T-helper 2 cell treated with Interferon-gamma antibody and Interleukin-4, amounts not matched to agents 5 μg/mL and 100 μg/mL, for 36 hours (primary cell): Measurements from ENCODE around the gene PRR9.
"Not testable (repeated sequence)": the region's sequence is repeated elsewhere in the genome, so short reads cannot be mapped to it uniquely, and the experiment has no call there.

Source experiments
- DNase-seq: peaks from one replicate; pipeline ENCODE4 v3.0.0; 2021; ENCODE audit warnings: low spot score
- H3K27ac Mint-ChIP-seq: one replicate; pipeline ENCODE4 v1.8.0; 2021; ENCODE audit warnings: mild to moderate bottlenecking, mixed read lengths
- H3K27me3 Mint-ChIP-seq: one replicate; pipeline ENCODE4 v1.8.0; 2021; ENCODE audit warnings: low read depth, mixed read lengths
- H3K36me3 Mint-ChIP-seq: one replicate; pipeline ENCODE4 v1.8.0; 2021; ENCODE audit warnings: low read depth, mixed read lengths
- H3K4me1 Mint-ChIP-seq: one replicate; pipeline ENCODE4 v1.8.0; 2021; ENCODE audit warnings: low read depth, mixed read lengths
- H3K4me3 Mint-ChIP-seq: one replicate; pipeline ENCODE4 v1.8.0; 2022; ENCODE audit warnings: mild to moderate bottlenecking, moderate library complexity, mixed read lengths
- H3K9me3 Mint-ChIP-seq: one replicate; pipeline ENCODE4 v1.8.0; 2021; ENCODE audit warnings: mixed read lengths

Gene PRR9

GRCh38 chr1:153217212-153217611 lies at the start of gene PRR9:
Gene PRR9 (plus strand): TSS chr1:153217584. CDS start chr1:153218145, 561 bp downstream.
- Mint-ChIP-seq H3K27me3 (peaks cover 13% of the 10 kb centered on the region), H3K27ac (no peak within 1 kb of the TSS), H3K36me3 (no peaks in the 10 kb centered on the region), H3K9me3 (no peaks in the 10 kb centered on the region), H3K4me3 (no peak within 1 kb of the TSS), H3K4me1 (peaks cover 12% of the 10 kb centered on the region)
- no peak for DNase-seq

- Mint-ChIP-seq H3K27me3 (peaks cover 3% of the 10 kb centered on the region), H3K4me1 (no peaks in the 10 kb centered on the region), H3K36me3 (no peaks in the 10 kb centered on the region), H3K4me3 (no peak overlapping the region), H3K9me3 (no peaks in the 10 kb centered on the region), H3K27ac (no peak overlapping the region)
- no peak for DNase-seq
Observed at GRCh38 chr1:153168686-153169085, 48.7 kb upstream of the PRR9 start.

- DNase-seq = no peak
- peaks cover 7% of the 10 kb centered on the region for H3K27me3 Mint-ChIP-seq
- no peak overlapping the region for H3K27ac Mint-ChIP-seq
- H3K4me1 Mint-ChIP-seq = no peaks in the 10 kb centered on the region
- no peak overlapping the region for H3K4me3 Mint-ChIP-seq
- no peaks in the 10 kb centered on the region for H3K9me3 Mint-ChIP-seq
- H3K36me3 Mint-ChIP-seq = no peaks in the 10 kb centered on the region
Observed at GRCh38 chr1:153174624-153175023, 42.8 kb upstream of the PRR9 start.

- no peak for DNase-seq
- no peak overlapping the region for H3K4me3 Mint-ChIP-seq
- no peak overlapping the region for H3K27ac Mint-ChIP-seq
- H3K27me3 Mint-ChIP-seq = peaks cover 6% of the 10 kb centered on the region
- no peaks in the 10 kb centered on the region for H3K9me3 Mint-ChIP-seq
- H3K4me1 Mint-ChIP-seq = no peaks in the 10 kb centered on the region
- H3K36me3 Mint-ChIP-seq = no peaks in the 10 kb centered on the region
Observed at GRCh38 chr1:153178922-153179321, 38.5 kb upstream of the PRR9 start.

GRCh38 chr1:153180556-153180955 lies 36.8 kb upstream of the PRR9 start:
- no peak overlapping the region for H3K4me3 Mint-ChIP-seq
- H3K4me1 Mint-ChIP-seq = no peaks in the 10 kb centered on the region
- peaks cover 2% of the 10 kb centered on the region for H3K27me3 Mint-ChIP-seq
- H3K27ac Mint-ChIP-seq = no peak overlapping the region
- no peak for DNase-seq
- H3K9me3 Mint-ChIP-seq = no peaks in the 10 kb centered on the region
- no peaks in the 10 kb centered on the region for H3K36me3 Mint-ChIP-seq

GRCh38 chr1:153188301-153188700 lies 29.1 kb upstream of the PRR9 start:
- H3K36me3 Mint-ChIP-seq, H3K4me1 Mint-ChIP-seq, DNase-seq, H3K27me3 Mint-ChIP-seq, H3K9me3 Mint-ChIP-seq, H3K4me3 Mint-ChIP-seq, H3K27ac Mint-ChIP-seq: not testable (repeated sequence)

- H3K4me1 Mint-ChIP-seq = no peaks in the 10 kb centered on the region
- DNase-seq = no peak
- H3K4me3 Mint-ChIP-seq = no peak overlapping the region
- no peak overlapping the region for H3K27ac Mint-ChIP-seq
- H3K36me3 Mint-ChIP-seq = no peaks in the 10 kb centered on the region
- H3K27me3 Mint-ChIP-seq = peaks cover 10% of the 10 kb centered on the region
- no peaks in the 10 kb centered on the region for H3K9me3 Mint-ChIP-seq
Observed at GRCh38 chr1:153190373-153190772, 27.0 kb upstream of the PRR9 start.

GRCh38 chr1:153192697-153193096 lies 24.7 kb upstream of the PRR9 start:
- DNase-seq = no peak
- peaks cover 6% of the 10 kb centered on the region for H3K27me3 Mint-ChIP-seq
- H3K36me3 Mint-ChIP-seq = no peaks in the 10 kb centered on the region
- no peak overlapping the region for H3K27ac Mint-ChIP-seq
- H3K4me3 Mint-ChIP-seq = no peak overlapping the region
- H3K9me3 Mint-ChIP-seq = no peaks in the 10 kb centered on the region
- no peaks in the 10 kb centered on the region for H3K4me1 Mint-ChIP-seq

GRCh38 chr1:153194331-153195050 lies 22.9 kb upstream of the PRR9 start:
- H3K4me3 Mint-ChIP-seq = no peak overlapping the region
- no peaks in the 10 kb centered on the region for H3K4me1 Mint-ChIP-seq
- H3K36me3 Mint-ChIP-seq = no peaks in the 10 kb centered on the region
- H3K27me3 Mint-ChIP-seq = peaks cover 10% of the 10 kb centered on the region
- H3K9me3 Mint-ChIP-seq = no peaks in the 10 kb centered on the region
- no peak overlapping the region for H3K27ac Mint-ChIP-seq
- no peak for DNase-seq

- Mint-ChIP-seq H3K27me3 (peaks cover 10% of the 10 kb centered on the region), H3K9me3 (no peaks in the 10 kb centered on the region), H3K4me3 (no peak overlapping the region), H3K36me3 (no peaks in the 10 kb centered on the region), H3K4me1 (no peaks in the 10 kb centered on the region), H3K27ac (no peak overlapping the region)
- no peak for DNase-seq
Observed at GRCh38 chr1:153195216-153195615, 22.2 kb upstream of the PRR9 start.

- Mint-ChIP-seq H3K9me3 (no peaks in the 10 kb centered on the region), H3K4me1 (no peaks in the 10 kb centered on the region), H3K4me3 (no peak overlapping the region), H3K27ac (no peak overlapping the region), H3K36me3 (no peaks in the 10 kb centered on the region), H3K27me3 (peaks cover 8% of the 10 kb centered on the region)
- no peak for DNase-seq
Observed at GRCh38 chr1:153202006-153202405, 15.4 kb upstream of the PRR9 start.

- no peak within 1 kb of the TSS for H3K27ac Mint-ChIP-seq
- no peaks in the 10 kb centered on the region for H3K4me1 Mint-ChIP-seq
- H3K9me3 Mint-ChIP-seq = no peaks in the 10 kb centered on the region
- H3K36me3 Mint-ChIP-seq = no peaks in the 10 kb centered on the region
- peaks cover 8% of the 10 kb centered on the region for H3K27me3 Mint-ChIP-seq
- H3K4me3 Mint-ChIP-seq = no peak within 1 kb of the TSS
- DNase-seq = no peak
Observed at GRCh38 chr1:153203130-153203529, 14.3 kb upstream of the PRR9 start, which contains the start of gene LELP1. Gene LELP1 (plus strand): TSS chr1:153203430. CDS start chr1:153204708, 1,278 bp downstream.

- H3K27me3 Mint-ChIP-seq = peaks cover 5% of the 10 kb centered on the region
Observed at GRCh38 chr1:153206631-153207030, 10.8 kb upstream of the PRR9 start.

GRCh38 chr1:153210206-153210605 lies 7.2 kb upstream of the PRR9 start:
- no peak for DNase-seq
- H3K9me3 Mint-ChIP-seq = no peaks in the 10 kb centered on the region
- H3K4me1 Mint-ChIP-seq = no peaks in the 10 kb centered on the region
- H3K4me3 Mint-ChIP-seq = no peak overlapping the region
- H3K27me3 Mint-ChIP-seq = peaks cover 5% of the 10 kb centered on the region
- no peaks in the 10 kb centered on the region for H3K36me3 Mint-ChIP-seq
- no peak overlapping the region for H3K27ac Mint-ChIP-seq

More at GRCh38 chr1:153206631-153207030, 10.8 kb upstream of the PRR9 start:
- Mint-ChIP-seq H3K4me1 (no peaks in the 10 kb centered on the region), H3K27ac (no peak overlapping the region), H3K36me3 (no peaks in the 10 kb centered on the region), H3K4me3 (no peak overlapping the region), H3K9me3 (no peaks in the 10 kb centered on the region)
- no peak for DNase-seq

- H3K27ac Mint-ChIP-seq = no peak overlapping the region
- no peaks in the 10 kb centered on the region for H3K9me3 Mint-ChIP-seq
- no peaks in the 10 kb centered on the region for H3K36me3 Mint-ChIP-seq
- H3K4me3 Mint-ChIP-seq = no peak overlapping the region
- DNase-seq = no peak
- peaks cover 11% of the 10 kb centered on the region for H3K27me3 Mint-ChIP-seq
- peaks cover 6% of the 10 kb centered on the region for H3K4me1 Mint-ChIP-seq
Observed at GRCh38 chr1:153212201-153212600, 5.2 kb upstream of the PRR9 start.
